ENCODE data around the gene MIS12. TPM values are rescaled to one million over a fixed set of nuclear protein-coding genes. Genes with fewer than 3 reads are reported as not detected.

The MIS12 gene
- total and polyA plus RNA-seq, 9 of the 15 experiments (the other 6 are each of a cell fraction or from before 2014, with no cell fraction given) = 13.5 to 31.9 (median 25.5) TPM

- TF ChIP-seq RBFOX2 (IDR thresholded peaks at IDR 0.05; ENCODE audit: low read depth, low read length) (no peak), ELF1 (tag; IDR thresholded peaks at IDR 0.05) (no peak), PPARD (CRISPR knock-in tag; IDR thresholded peaks at IDR 0.05) (no peak), SRSF7 (optimal IDR thresholded peaks at IDR 0.05; ENCODE audit: low read depth, low read length) (no peak), FOXO4 (CRISPR knock-in tag; IDR thresholded peaks at IDR 0.05) (no peak), KHSRP (IDR thresholded peaks at IDR 0.05) (no peak), CTCFL (IDR thresholded peaks at IDR 0.05; ENCODE audit: borderline replicate concordance, insufficient read depth, low read depth, low read length, poor library complexity, severe bottlenecking) (no peak), TGIF2 (CRISPR knock-in tag; IDR thresholded peaks at IDR 0.05) (no peak)
Measured at GRCh38 chr17:5533486-5534315, 47.3 kb downstream of the MIS12 start (continued).

All from K562 (cell line).